HG03521 (cell line): ENCODE results near the gene NEO1.

Experiments used
- ATAC-seq: cut with Tn5 transposase; IDR thresholded peaks from one replicate; pipeline ENCODE4 v1.9.1; 2021; ENCODE audit warnings: mild to moderate bottlenecking, moderate library complexity; ENCODE audit not compliant: unreplicated experiment

The NEO1 gene

GRCh38 chr15:73341886-73342600 lies 289.8 kb downstream of the NEO1 start:
- ATAC-seq: no peak

GRCh38 chr15:73344056-73344455 lies 291.8 kb downstream of the NEO1 start:
- ATAC-seq: no peak

- no peak for ATAC-seq
Measured at GRCh38 chr15:73345658-73346057, 293.4 kb downstream of the NEO1 start.

GRCh38 chr15:73346735-73347312 lies 294.6 kb downstream of the NEO1 start:
- no peak for ATAC-seq

GRCh38 chr15:73349191-73349590 lies 296.9 kb downstream of the NEO1 start:
- ATAC-seq: no peak

- ATAC-seq: no peak
Measured at GRCh38 chr15:73352082-73352481, 299.8 kb downstream of the NEO1 start.

- no peak for ATAC-seq
Measured at GRCh38 chr15:73353734-73354133, 301.5 kb downstream of the NEO1 start.

GRCh38 chr15:73354241-73354640 lies 302.0 kb downstream of the NEO1 start:
- no peak for ATAC-seq
